K562 (cell line): ENCODE measurements around the gene CREB3L2. TPM values are rescaled to one million over a fixed set of nuclear protein-coding genes. Genes with fewer than 3 reads are reported as not detected.
A peak's percentile ranks its signal among the peaks of the same experiment; 100 is the strongest.

Source experiments
- ARHGAP35 ChIP-seq: fragments of 450-650 bp; IDR thresholded peaks from 2 replicates; pipeline ENCODE4 v1.6.1; 2018; ENCODE audit not compliant: partially characterized antibody
- ATF1 ChIP-seq, 2 experiments: fragments of 450-650 bp in 1 of 2; IDR thresholded peaks; 2 replicates each; pipeline ENCODE4 v1.6.1; 2016; ENCODE audit warnings: missing compliant biosample characterization in 1 of 2, missing genetic modification characterization in 1 of 2
- BHLHE40 ChIP-seq: IDR thresholded peaks from 2 replicates; pipeline ENCODE4 v1.6.1; 2011; ENCODE audit warnings: low read length, improper control_type of control experiment
- CTBP1 ChIP-seq: fragments of 450-650 bp; IDR thresholded peaks from 2 replicates; pipeline ENCODE4 v1.6.1; 2016; ENCODE audit warnings: borderline replicate concordance
- FUS ChIP-seq: fragments of 200-400 bp; formaldehyde crosslinking; optimal IDR thresholded peaks from 2 replicates; pipeline ENCODE3; 2017; ENCODE audit warnings: low read depth, low read length
- IFI16 ChIP-seq: fragments of 250-450 bp; sonication (Bioruptor Pico); IDR thresholded peaks from 2 replicates; pipeline ENCODE4 v2.1.2; 2022; ENCODE audit warnings: mild to moderate bottlenecking, inconsistent platforms
- POLR2B ChIP-seq: fragments of 450-650 bp; IDR thresholded peaks from 2 replicates; pipeline ENCODE4 v1.6.1; 2018; ENCODE audit warnings: low read depth; ENCODE audit not compliant: partially characterized antibody
- SIX5 ChIP-seq, 2 experiments: IDR thresholded peaks; 2 replicates each; pipeline ENCODE4 v1.6.1; 2011; ENCODE audit warnings: low read length in 2 of 2, borderline replicate concordance in 1 of 2, low read depth in 1 of 2, mild to moderate bottlenecking in 1 of 2, moderate library complexity in 1 of 2; ENCODE audit not compliant: insufficient read depth in 1 of 2
- polyA plus RNA-seq, 8 experiments: library from polyadenylated mRNA; depleted of rRNA in 4 of 8; stranded (reverse) in 5 of 8; unstranded in 3 of 8; fragments of >200 nt; fragmentation: Nextera tagmentation in 2 of 8; fragmentation: Illumina TruSeq in 1 of 8; extraction: Ambion mirVana in 2 of 8; extraction: Trizol in 1 of 8; gene quantifications; 2 replicates each; pipeline versions ENCODE4 v1.2.1 to v1.2.3, GENCODE V29; 2011 to 2014; ENCODE audit warnings: inconsistent platforms in 1 of 8, missing spikeins in 1 of 8
- total RNA-seq, 7 experiments: library from RNA; depleted of rRNA in 6 of 7; stranded (reverse); fragments of >200 nt in 6 of 7; fragmentation: Illumina TruSeq in 2 of 7; extraction: Trizol in 2 of 7; gene quantifications; 2 replicates each; pipeline versions ENCODE4 v1.2.1 to v1.2.3, GENCODE V29; 2011 to 2021; ENCODE audit warnings: low replicate concordance in 1 of 7
- TF ChIP-seq, protein P1 (sequence below), 2 experiments: fragments of 450-650 bp in 1 of 2; sonication (generic) in 1 of 2; formaldehyde crosslinking in 1 of 2; IDR thresholded peaks; 2 replicates each; pipeline versions ENCODE4 v1.7.1 to v1.9.0; 2016 to 2022; ENCODE audit warnings: inconsistent platforms in 1 of 2, mild to moderate bottlenecking in 1 of 2, missing genetic modification reagents in 1 of 2
- TF ChIP-seq, protein P2 (sequence below): sonication (generic); formaldehyde crosslinking; IDR thresholded peaks from 2 replicates; pipeline ENCODE4 v1.8.0; 2023; ENCODE audit warnings: mild to moderate bottlenecking, missing genetic modification reagents
- TF ChIP-seq, protein P3 (sequence below), 2 experiments: IDR thresholded peaks; 2 replicates each; pipeline ENCODE4 v1.6.1; 2012; ENCODE audit warnings: improper control_type of control experiment in 2 of 2, low read depth in 2 of 2, low read length in 2 of 2, borderline replicate concordance in 1 of 2

CREB3L2 gene
- total and polyA plus RNA-seq, 9 of the 15 experiments (the other 6 are each of a cell fraction or from before 2014, with no cell fraction given): 7.1 to 45.6 (median 15.8) TPM

DNA sequence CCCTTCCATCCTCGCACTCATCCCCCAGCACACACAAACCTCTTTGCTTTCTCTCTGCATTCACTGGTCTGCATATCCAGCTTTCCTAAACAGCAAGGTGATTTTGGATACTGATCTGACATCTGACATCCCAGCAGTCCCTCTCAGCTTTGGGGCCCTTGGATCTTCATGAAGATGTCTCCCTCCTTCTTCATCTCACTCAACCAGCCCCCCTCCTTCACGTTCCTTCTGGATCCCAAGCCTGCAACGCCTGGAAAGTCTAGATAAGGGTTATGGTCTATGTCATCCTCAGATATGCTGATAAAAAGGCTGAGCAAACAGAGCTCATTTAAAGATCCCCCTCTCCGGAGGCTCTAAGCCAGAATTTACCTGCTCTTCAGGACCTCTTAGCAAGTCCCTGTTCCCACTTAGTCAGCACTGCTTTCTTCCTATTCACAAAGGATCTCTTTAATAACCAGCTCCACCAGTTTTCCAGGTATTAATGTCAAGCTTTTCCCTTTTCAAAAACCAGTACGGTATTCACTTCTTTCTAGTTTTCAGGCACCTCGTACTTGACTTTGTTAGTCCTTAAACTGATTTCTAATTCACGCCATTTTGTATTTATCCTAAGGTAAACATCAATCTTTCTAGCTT, 38.9 kb downstream of the CREB3L2 start (continued):
- TF ChIP-seq, protein P1, sequence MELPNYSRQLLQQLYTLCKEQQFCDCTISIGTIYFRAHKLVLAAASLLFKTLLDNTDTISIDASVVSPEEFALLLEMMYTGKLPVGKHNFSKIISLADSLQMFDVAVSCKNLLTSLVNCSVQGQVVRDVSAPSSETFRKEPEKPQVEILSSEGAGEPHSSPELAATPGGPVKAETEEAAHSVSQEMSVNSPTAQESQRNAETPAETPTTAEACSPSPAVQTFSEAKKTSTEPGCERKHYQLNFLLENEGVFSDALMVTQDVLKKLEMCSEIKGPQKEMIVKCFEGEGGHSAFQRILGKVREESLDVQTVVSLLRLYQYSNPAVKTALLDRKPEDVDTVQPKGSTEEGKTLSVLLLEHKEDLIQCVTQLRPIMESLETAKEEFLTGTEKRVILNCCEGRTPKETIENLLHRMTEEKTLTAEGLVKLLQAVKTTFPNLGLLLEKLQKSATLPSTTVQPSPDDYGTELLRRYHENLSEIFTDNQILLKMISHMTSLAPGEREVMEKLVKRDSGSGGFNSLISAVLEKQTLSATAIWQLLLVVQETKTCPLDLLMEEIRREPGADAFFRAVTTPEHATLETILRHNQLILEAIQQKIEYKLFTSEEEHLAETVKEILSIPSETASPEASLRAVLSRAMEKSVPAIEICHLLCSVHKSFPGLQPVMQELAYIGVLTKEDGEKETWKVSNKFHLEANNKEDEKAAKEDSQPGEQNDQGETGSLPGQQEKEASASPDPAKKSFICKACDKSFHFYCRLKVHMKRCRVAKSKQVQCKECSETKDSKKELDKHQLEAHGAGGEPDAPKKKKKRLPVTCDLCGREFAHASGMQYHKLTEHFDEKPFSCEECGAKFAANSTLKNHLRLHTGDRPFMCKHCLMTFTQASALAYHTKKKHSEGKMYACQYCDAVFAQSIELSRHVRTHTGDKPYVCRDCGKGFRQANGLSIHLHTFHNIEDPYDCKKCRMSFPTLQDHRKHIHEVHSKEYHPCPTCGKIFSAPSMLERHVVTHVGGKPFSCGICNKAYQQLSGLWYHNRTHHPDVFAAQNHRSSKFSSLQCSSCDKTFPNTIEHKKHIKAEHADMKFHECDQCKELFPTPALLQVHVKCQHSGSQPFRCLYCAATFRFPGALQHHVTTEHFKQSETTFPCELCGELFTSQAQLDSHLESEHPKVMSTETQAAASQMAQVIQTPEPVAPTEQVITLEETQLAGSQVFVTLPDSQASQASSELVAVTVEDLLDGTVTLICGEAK (IDR thresholded peaks at IDR 0.05): no peak; the same call in 1 of the 2 replicates
- TF ChIP-seq, protein P1 (CRISPR knock-in tag; IDR thresholded peaks at IDR 0.05): no peak
- TF ChIP-seq BHLHE40 (peak; percentile 93), SIX5 (IDR thresholded peaks at IDR 0.05; ENCODE audit: borderline replicate concordance in 1 of 2, insufficient read depth in 1 of 2, low read depth in 1 of 2, low read length in 2 of 2) (no peak), IFI16 (CRISPR knock-in tag) (no peak), CTBP1 (peak; percentile 100), ARHGAP35 (no peak), POLR2B (no peak), FUS (no peak), ATF1 (CRISPR knock-in tag; IDR thresholded peaks at IDR 0.05) (no peak), ATF1 (tag; IDR thresholded peaks at IDR 0.05) (peak; percentile 81)
- TF ChIP-seq, protein P2, sequence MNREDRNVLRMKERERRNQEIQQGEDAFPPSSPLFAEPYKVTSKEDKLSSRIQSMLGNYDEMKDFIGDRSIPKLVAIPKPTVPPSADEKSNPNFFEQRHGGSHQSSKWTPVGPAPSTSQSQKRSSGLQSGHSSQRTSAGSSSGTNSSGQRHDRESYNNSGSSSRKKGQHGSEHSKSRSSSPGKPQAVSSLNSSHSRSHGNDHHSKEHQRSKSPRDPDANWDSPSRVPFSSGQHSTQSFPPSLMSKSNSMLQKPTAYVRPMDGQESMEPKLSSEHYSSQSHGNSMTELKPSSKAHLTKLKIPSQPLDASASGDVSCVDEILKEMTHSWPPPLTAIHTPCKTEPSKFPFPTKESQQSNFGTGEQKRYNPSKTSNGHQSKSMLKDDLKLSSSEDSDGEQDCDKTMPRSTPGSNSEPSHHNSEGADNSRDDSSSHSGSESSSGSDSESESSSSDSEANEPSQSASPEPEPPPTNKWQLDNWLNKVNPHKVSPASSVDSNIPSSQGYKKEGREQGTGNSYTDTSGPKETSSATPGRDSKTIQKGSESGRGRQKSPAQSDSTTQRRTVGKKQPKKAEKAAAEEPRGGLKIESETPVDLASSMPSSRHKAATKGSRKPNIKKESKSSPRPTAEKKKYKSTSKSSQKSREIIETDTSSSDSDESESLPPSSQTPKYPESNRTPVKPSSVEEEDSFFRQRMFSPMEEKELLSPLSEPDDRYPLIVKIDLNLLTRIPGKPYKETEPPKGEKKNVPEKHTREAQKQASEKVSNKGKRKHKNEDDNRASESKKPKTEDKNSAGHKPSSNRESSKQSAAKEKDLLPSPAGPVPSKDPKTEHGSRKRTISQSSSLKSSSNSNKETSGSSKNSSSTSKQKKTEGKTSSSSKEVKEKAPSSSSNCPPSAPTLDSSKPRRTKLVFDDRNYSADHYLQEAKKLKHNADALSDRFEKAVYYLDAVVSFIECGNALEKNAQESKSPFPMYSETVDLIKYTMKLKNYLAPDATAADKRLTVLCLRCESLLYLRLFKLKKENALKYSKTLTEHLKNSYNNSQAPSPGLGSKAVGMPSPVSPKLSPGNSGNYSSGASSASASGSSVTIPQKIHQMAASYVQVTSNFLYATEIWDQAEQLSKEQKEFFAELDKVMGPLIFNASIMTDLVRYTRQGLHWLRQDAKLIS: no peak
- TF ChIP-seq, protein P3, sequence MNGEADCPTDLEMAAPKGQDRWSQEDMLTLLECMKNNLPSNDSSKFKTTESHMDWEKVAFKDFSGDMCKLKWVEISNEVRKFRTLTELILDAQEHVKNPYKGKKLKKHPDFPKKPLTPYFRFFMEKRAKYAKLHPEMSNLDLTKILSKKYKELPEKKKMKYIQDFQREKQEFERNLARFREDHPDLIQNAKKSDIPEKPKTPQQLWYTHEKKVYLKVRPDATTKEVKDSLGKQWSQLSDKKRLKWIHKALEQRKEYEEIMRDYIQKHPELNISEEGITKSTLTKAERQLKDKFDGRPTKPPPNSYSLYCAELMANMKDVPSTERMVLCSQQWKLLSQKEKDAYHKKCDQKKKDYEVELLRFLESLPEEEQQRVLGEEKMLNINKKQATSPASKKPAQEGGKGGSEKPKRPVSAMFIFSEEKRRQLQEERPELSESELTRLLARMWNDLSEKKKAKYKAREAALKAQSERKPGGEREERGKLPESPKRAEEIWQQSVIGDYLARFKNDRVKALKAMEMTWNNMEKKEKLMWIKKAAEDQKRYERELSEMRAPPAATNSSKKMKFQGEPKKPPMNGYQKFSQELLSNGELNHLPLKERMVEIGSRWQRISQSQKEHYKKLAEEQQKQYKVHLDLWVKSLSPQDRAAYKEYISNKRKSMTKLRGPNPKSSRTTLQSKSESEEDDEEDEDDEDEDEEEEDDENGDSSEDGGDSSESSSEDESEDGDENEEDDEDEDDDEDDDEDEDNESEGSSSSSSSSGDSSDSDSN (IDR thresholded peaks at IDR 0.05; ENCODE audit: borderline replicate concordance in 1 of 2, low read depth in 2 of 2, low read length in 2 of 2): no peak; a peak in 1 of 4 replicates
